Activated CD4-positive, alpha-beta T cell treated with anti-CD3 and anti-CD28 coated beads for 36 hours (primary cell): ENCODE results near the gene PPM1D. TPM values are rescaled to one million over a fixed set of nuclear protein-coding genes. Genes with fewer than 3 reads are reported as not detected.
"Not testable (repeated sequence)": the region's sequence is repeated elsewhere in the genome, so short reads cannot be mapped to it uniquely, and the experiment has no call there.

Experiments
- ATAC-seq: fragments of 200-7000 bp; cut with Tn5 transposase; one replicate; pipeline ENCODE4 v1.10.0; 2021; ENCODE audit warnings: mild to moderate bottlenecking, moderate library complexity
- CTCF ChIA-PET: fragments of 350-600 bp; sonication (Branson Sonifier 250); formaldehyde crosslinking; loops from one replicate; lab custom pipeline; 2021; ENCODE audit warnings: antibody characterized with exemption; lab: Charles Lee
- POLR2A ChIA-PET: fragments of 350-600 bp; sonication (Branson Sonifier 250); formaldehyde crosslinking; loops from one replicate; lab custom pipeline; 2021; ENCODE audit warnings: antibody characterized with exemption, inconsistent platforms; lab: Charles Lee
- DNase-seq: peaks from one replicate; pipeline ENCODE4 v3.0.0-alpha.2; 2020
- H3K27ac Mint-ChIP-seq: one replicate; pipeline ENCODE4 v1.8.0; 2021; ENCODE audit warnings: mixed read lengths
- H3K27me3 Mint-ChIP-seq: one replicate; pipeline ENCODE4 v1.8.0; 2021; ENCODE audit warnings: mixed read lengths
- H3K36me3 Mint-ChIP-seq: one replicate; pipeline ENCODE4 v1.8.0; 2021; ENCODE audit warnings: low read depth, mixed read lengths
- H3K4me1 Mint-ChIP-seq: one replicate; pipeline ENCODE4 v1.8.0; 2021; ENCODE audit warnings: mixed read lengths
- H3K4me3 Mint-ChIP-seq: one replicate; pipeline ENCODE4 v1.8.0; 2021; ENCODE audit warnings: mild to moderate bottlenecking, moderate library complexity, mixed read lengths
- H3K9me3 Mint-ChIP-seq: one replicate; pipeline ENCODE4 v1.8.0; 2021; ENCODE audit warnings: low read depth, mixed read lengths
- intact Hi-C, 2 experiments: fragments of 100-400 bp; cut with DNase I in 1 of 2; cut with micrococcal nuclease in 1 of 2; formaldehyde crosslinking; loops; one replicate each; pipeline versions ENCODE4 v1.14.2 to v1.15.1; 2022 to 2024; cut with DNase I, micrococcal nuclease
- total RNA-seq, 2 experiments: library from RNA; stranded (reverse); gene quantifications; one replicate each; pipeline ENCODE4 v1.2.3, GENCODE V29; 2021

PPM1D gene
- total RNA-seq, 2 experiments from 2014 or later: 9.3 to 9.7 TPM

DNA sequence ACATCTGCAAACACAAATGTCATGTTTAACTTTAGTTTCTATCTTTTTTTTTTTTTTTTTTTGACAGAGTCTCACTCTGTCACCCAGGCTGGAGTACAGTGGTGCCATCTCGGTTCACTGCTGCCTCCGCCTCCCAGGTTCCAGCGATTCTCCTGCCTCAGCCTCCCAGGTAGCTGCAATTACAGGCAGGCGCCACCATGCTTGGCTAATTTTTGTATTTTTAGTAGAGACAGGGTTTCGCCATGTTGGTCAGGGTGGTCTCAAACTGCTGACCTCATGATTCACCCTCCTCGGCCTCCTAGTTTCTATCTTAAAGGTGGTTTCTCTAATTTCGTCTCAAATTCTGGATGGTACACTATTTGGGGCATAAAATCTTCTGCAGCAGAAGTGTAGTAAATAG is 5.8 kb upstream of the PPM1D start:
- CTCF ChIA-PET: interaction anchor here (0.6 to 1.1 kb wide), 5 partner anchors 11 to 206 kb away, joined by 3 to 6 read pairs (median 4); no protein-coding TSS in a partner anchor
- POLR2A ChIA-PET, H3K9me3 Mint-ChIP-seq, H3K4me3 Mint-ChIP-seq, H3K4me1 Mint-ChIP-seq, DNase-seq, H3K27ac Mint-ChIP-seq, H3K36me3 Mint-ChIP-seq, H3K27me3 Mint-ChIP-seq, ATAC-seq: not testable (repeated sequence)
- intact Hi-C loops: loop anchor here in 1 of 2 experiments (10.0 kb wide), 1 partner anchor 1259 kb away; the partner anchor contains the start of gene YPEL2

DNA sequence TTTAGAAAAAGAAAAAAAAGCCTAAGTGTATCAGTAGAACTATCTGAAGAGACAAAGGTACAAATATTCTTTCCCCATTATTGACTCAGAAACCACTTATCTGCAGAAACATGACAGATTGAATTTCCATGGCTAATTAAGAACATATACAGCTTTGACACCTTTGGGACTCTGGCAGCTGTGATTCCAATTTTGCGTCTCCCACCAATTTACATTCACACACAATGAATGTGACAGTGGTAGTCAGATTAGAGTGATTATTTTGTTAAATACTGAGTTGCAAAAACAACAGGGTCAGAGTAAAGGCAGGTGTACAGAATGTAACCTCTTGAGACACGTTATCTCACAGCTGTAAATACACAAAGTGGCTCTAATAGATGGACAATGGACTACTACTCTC is 5.3 kb upstream of the PPM1D start:
- ATAC-seq (no peak), DNase-seq (no peak)
- ChIA-PET CTCF (interaction anchor here (0.6 to 1.5 kb wide), 7 partner anchors 9 to 207 kb away, joined by 3 to 6 read pairs (median 4); no protein-coding TSS in a partner anchor), POLR2A (interaction anchor here (0.6 kb wide), 1 partner anchor 12 kb away, joined by 5 read pairs; no protein-coding TSS in a partner anchor)
- no peak overlapping the region for H3K27ac Mint-ChIP-seq
- no peaks in the 10 kb centered on the region for H3K9me3 Mint-ChIP-seq
- intact Hi-C loops: loop anchor here in 1 of 2 experiments (10.0 kb wide), 1 partner anchor 1260 kb away; the partner anchor contains the start of gene YPEL2
- H3K4me1 Mint-ChIP-seq: peaks cover 11% of the 10 kb centered on the region
- H3K36me3 Mint-ChIP-seq: no peaks in the 10 kb centered on the region
- no peak overlapping the region for H3K4me3 Mint-ChIP-seq
- H3K27me3 Mint-ChIP-seq: no peaks in the 10 kb centered on the region

DNA sequence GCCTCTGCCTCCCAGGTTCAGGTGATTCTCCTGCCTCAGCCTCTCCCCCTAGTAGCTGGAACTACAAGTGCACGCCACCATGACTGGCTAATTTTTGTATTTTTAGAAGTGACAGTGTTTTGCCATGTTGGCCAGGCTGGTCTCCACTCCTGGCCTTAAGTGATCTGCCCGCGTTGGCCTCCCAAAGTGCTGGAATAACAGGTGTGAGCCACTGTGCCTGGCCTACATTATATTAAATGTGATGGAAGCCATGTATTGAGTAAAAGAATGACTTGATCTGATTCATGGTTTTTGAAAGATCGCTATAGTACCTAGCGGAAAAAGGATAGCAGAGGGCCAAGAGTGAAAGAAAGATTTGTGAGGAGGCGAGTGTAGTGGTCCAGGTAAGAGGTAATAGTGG is 2.7 kb upstream of the PPM1D start:
- Mint-ChIP-seq H3K9me3 (no peaks in the 10 kb centered on the region), H3K4me1 (peaks cover 13% of the 10 kb centered on the region), H3K27ac (no peak overlapping the region), H3K4me3 (no peak overlapping the region), H3K27me3 (no peaks in the 10 kb centered on the region), H3K36me3 (peaks cover 2% of the 10 kb centered on the region)
- DNase-seq: no peak
- intact Hi-C loops: loop anchor here in 1 of 2 experiments (10.0 kb wide), 1 partner anchor 1262 kb away; the partner anchor contains the start of gene YPEL2
- POLR2A ChIA-PET: interaction anchor here (0.5 kb wide), 1 partner anchor 9 kb away, joined by 5 read pairs; no protein-coding TSS in a partner anchor
- no peak for ATAC-seq
- CTCF ChIA-PET: interaction anchor here (0.6 to 2.1 kb wide), 2 partner anchors 10 to 1825 kb away, joined by 3 to 8 read pairs; no protein-coding TSS in a partner anchor

DNA sequence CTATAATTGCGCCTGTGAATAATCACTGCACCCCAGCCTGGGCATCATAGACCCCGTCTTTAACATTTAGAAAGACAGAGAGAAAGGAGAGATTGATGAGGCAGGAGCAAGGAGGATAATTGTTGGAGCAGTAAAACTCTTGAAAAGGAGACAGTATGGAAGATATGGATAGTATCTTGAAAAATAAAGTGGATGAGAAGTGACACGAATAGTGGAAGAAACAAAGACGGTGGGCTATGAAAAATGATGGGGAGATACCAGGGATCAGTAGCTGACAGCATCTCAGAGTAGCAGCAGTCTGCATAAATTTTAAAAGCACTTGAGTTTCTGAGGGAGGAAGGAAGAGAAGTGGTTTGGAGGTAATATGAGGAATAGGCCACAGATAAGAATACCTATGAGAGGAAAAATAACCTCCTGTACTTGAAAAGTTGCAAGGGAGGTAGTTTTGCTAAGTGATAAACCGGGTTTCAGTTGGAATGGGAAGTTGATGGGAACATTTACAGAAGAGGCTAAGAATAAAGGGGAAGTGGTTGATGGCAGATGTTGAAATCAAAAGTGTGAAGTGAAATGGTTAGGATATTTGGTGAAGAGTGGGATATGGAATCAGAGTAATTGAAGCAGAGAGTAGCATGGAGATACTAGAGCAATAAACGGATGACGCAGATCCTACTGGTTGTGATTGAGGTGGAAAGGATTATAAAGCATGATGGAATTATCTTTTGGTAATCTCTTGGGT is 1.8 kb upstream of the PPM1D start:
- POLR2A ChIA-PET: no interaction called here
- peak overlapping the region; percentile 10 for H3K4me3 Mint-ChIP-seq
- peaks cover 2% of the 10 kb centered on the region for H3K36me3 Mint-ChIP-seq
- H3K4me1 Mint-ChIP-seq: peaks cover 17% of the 10 kb centered on the region
- ATAC-seq (no peak), DNase-seq (no peak)
- no peaks in the 10 kb centered on the region for H3K9me3 Mint-ChIP-seq
- no peaks in the 10 kb centered on the region for H3K27me3 Mint-ChIP-seq
- CTCF ChIA-PET: interaction anchor here (1.0 to 2.1 kb wide), 3 partner anchors 11 to 163 kb away, joined by 4 to 8 read pairs (median 6); no protein-coding TSS in a partner anchor
- H3K27ac Mint-ChIP-seq: peak overlapping the region; percentile 2
- intact Hi-C loops: loop anchor here in 1 of 2 experiments (10.0 kb wide), 1 partner anchor 1263 kb away; the partner anchor contains the start of gene YPEL2

DNA sequence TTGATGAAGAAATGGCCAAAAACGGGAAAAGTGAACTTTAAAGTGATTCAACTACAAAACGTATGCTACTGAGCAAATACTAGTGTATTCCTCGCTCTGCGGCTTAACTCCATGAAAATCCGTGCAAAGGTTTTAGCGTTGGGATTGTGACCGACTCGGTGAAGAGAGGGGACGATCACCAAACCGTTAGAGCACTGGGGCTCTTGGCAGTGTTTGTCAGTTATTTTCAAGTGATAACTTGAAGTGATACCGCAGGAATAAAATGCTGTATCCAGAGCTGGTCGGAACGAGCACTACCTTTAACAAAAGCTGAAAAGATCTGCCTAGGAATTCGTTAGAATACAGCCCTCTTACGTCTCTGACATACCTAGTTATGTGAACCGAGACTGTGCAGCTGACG is 773 bp upstream of the PPM1D start:
- Mint-ChIP-seq H3K9me3 (no peaks in the 10 kb centered on the region), H3K27ac (peak overlapping the region; percentile 97), H3K4me1 (peaks cover 26% of the 10 kb centered on the region), H3K4me3 (peak overlapping the region; percentile 95), H3K36me3 (peaks cover 2% of the 10 kb centered on the region), H3K27me3 (no peaks in the 10 kb centered on the region)
- peak; percentile 13 for ATAC-seq
- ChIA-PET POLR2A (interaction anchor here (0.6 to 1.6 kb wide), 6 partner anchors 8 to 1264 kb away, joined by 3 to 8 read pairs (median 4); partner anchors contain the start of genes APPBP2, BCAS3 and BRIP1), CTCF (interaction anchor here (0.6 to 1.7 kb wide), 8 partner anchors 8 to 1432 kb away, joined by 3 to 6 read pairs (median 4); partner anchors contain the start of gene BCAS3)
- intact Hi-C loops: loop anchor here in 1 of 2 experiments (1.0 to 10.0 kb wide), 2 partner anchors 73 to 1264 kb away; partner anchors contain the start of genes APPBP2 and YPEL2
- no peak for DNase-seq

DNA sequence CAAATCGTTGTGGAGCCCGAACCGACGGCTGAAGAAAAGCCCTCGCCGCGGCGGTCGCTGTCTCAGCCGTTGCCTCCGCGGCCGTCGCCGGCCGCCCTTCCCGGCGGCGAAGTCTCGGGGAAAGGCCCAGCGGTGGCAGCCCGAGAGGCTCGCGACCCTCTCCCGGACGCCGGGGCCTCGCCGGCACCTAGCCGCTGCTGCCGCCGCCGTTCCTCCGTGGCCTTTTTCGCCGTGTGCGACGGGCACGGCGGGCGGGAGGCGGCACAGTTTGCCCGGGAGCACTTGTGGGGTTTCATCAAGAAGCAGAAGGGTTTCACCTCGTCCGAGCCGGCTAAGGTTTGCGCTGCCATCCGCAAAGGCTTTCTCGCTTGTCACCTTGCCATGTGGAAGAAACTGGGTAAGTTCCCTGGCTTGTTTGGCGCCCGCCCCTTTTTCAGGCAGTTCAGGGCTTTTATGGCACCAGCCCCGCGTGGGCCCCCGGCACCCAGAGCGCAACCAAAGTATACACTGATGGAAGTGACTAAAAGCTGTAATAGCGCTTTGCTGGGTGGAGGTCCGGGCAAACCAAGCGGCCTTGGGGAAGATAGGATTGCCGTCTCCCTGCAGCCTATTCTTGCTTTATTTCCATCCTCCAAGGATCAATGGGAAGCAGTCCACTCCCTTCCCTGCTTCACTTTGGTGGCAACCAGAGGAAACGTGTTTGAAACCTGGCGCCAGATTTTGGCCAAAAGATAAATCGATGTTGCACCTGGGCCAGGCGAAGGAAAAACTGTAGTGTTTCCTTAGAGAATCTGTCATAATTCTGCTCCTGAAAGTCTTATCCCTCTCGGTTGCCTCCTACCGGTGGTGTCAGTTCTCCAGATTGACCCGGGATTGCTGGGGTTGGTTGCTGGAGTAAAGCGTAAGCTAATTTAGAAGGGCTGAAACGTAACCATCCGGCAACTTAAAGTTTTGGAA is 775 bp downstream of the PPM1D start:
- CTCF ChIA-PET: interaction anchor here (0.6 to 1.8 kb wide), 11 partner anchors 10 to 1938 kb away, joined by 3 to 8 read pairs (median 4); partner anchors contain the start of gene BCAS3
- Mint-ChIP-seq H3K9me3 (no peaks in the 10 kb centered on the region), H3K36me3 (peaks cover 2% of the 10 kb centered on the region), H3K27ac (peak overlapping the region; percentile 97), H3K4me1 (peaks cover 34% of the 10 kb centered on the region), H3K4me3 (peak overlapping the region; percentile 95), H3K27me3 (no peaks in the 10 kb centered on the region)
- peak; percentile 81 for DNase-seq
- intact Hi-C loops: loop anchor here (1.0 to 5.0 kb wide), 11 partner anchors 38 to 894 kb away; partner anchors contain the start of genes BCAS3 (in 2 of the 2), USP32 (in 2 of the 2), APPBP2 (in 1 of the 2) and HEATR6 (in 1 of the 2)
- POLR2A ChIA-PET: interaction anchor here (0.6 to 1.6 kb wide), 3 partner anchors 10 to 77 kb away, joined by 3 to 8 read pairs (median 3); partner anchors contain the start of gene BCAS3
- peak; percentile 23 for ATAC-seq

DNA sequence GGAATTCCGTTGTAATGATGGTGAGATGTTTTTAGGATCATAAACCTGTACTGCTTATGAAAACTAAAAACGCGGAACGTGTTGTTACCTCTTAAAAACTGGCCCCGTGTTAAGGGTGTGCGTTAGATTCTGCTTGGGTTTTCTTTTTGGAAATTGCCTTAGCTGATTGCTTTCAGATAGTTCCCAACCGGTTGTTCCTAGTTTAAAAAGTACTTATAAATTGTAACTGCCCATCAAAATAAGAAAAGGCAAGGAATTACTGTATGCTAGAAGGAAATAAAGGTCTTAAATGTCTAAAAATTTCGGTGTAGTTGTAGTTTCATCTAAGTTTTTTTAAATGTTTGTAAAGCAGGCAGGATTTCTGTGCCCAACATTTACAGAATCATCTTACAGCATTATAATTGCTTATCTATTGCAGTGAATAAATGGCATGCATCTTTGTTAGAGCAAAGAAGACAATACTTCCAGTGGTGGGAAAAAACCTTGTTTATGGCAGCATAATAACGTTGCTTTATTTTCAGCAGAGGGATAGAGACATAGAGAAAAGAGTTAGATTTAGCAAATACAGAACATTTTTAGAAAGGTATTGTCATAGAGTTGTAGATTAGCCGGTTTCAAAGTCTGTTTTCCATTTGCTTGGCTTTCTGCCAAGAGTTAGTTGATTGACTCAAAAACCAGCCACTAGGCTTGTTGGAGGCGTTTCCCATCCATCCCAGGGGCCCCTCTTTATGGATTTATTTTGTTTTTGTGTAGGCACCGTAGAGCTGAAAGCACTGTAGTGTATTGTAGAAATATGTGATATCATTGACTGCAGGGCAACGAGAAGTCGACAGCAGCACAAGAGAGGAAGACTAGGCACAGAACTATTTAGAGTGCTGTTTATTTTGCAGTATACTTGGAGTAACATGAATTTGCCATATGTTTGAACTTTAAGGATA is 1.7 kb downstream of the PPM1D start:
- ChIA-PET POLR2A (interaction anchor here (0.6 to 0.7 kb wide), 2 partner anchors 76 to 984 kb away, joined by 3 read pairs; partner anchors contain the start of gene BCAS3), CTCF (interaction anchor here (0.6 to 1.8 kb wide), 11 partner anchors 11 to 1939 kb away, joined by 3 to 8 read pairs (median 3); no protein-coding TSS in a partner anchor)
- no peaks in the 10 kb centered on the region for H3K27me3 Mint-ChIP-seq
- peaks cover 40% of the 10 kb centered on the region for H3K4me1 Mint-ChIP-seq
- intact Hi-C loops: loop anchor here (1.0 to 5.0 kb wide), 7 partner anchors 37 to 895 kb away; partner anchors contain the start of genes APPBP2 (in 1 of the 2), PTRH2 (in 1 of the 2), RPS6KB1 (in 1 of the 2) and TUBD1 (in 1 of the 2)
- peaks cover 4% of the 10 kb centered on the region for H3K36me3 Mint-ChIP-seq
- peak; percentile 55 for DNase-seq
- no peaks in the 10 kb centered on the region for H3K9me3 Mint-ChIP-seq
- ATAC-seq: no peak
- peak overlapping the region; percentile 79 for H3K27ac Mint-ChIP-seq
- peak overlapping the region; percentile 95 for H3K4me3 Mint-ChIP-seq

DNA sequence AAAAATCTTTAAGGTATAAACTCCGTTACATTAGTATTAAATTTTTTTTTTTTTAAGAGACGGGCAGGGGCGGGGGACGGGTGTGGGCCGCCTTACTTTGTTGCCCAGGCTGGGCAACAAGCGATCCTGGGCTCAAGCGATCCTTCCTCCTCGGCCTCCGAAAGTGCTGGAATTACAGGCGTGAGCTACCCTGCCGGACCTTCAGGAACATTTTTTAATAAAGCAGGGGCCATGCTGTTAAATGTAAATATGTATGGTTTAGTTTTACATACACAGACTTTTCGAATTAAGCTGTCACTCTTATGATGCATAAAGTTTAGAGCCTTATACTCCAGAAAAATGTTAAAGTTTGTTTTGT is 2.4 kb downstream of the PPM1D start:
- H3K27me3 Mint-ChIP-seq: no peaks in the 10 kb centered on the region
- ATAC-seq (no peak), DNase-seq (no peak)
- POLR2A ChIA-PET: interaction anchor here (0.7 kb wide), 1 partner anchor 985 kb away, joined by 3 read pairs; no protein-coding TSS in a partner anchor
- peaks cover 4% of the 10 kb centered on the region for H3K36me3 Mint-ChIP-seq
- intact Hi-C loops: loop anchor here in 1 of 2 experiments (1.0 to 5.0 kb wide), 3 partner anchors 36 to 810 kb away; partner anchors contain the start of genes RPS6KB1 and TUBD1
- peaks cover 40% of the 10 kb centered on the region for H3K4me1 Mint-ChIP-seq
- no peaks in the 10 kb centered on the region for H3K9me3 Mint-ChIP-seq
- CTCF ChIA-PET: interaction anchor here (0.7 to 1.8 kb wide), 4 partner anchors 10 to 361 kb away, joined by 3 to 8 read pairs (median 3); no protein-coding TSS in a partner anchor
- no peak overlapping the region for H3K27ac Mint-ChIP-seq
- H3K4me3 Mint-ChIP-seq: peak overlapping the region; percentile 95

DNA sequence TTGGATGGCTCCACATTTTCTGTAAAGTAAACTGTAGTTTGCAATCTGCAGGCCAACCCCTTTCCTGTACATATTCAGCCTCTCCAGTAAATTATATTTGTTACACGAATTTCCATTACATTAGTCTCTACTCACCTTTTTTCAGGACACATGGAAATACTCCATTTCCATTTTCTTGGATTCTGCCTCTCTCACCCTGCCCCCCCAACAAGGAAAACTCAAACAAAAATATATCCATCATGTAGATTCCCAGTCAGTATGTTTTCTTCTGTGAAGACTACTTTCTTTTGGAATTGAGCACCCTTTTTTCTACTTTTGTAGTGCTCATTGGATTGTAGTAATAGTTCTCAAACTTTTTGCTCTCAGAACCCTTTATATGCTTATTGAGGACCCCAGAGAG is 2.9 kb downstream of the PPM1D start:
- Mint-ChIP-seq H3K4me3 (peak overlapping the region; percentile 95), H3K27me3 (no peaks in the 10 kb centered on the region), H3K9me3 (no peaks in the 10 kb centered on the region), H3K36me3 (peaks cover 4% of the 10 kb centered on the region), H3K27ac (no peak overlapping the region), H3K4me1 (peaks cover 42% of the 10 kb centered on the region)
- DNase-seq (no peak), ATAC-seq (no peak)
- intact Hi-C loops: loop anchor here in 1 of 2 experiments (1.0 to 5.0 kb wide), 3 partner anchors 35 to 809 kb away; partner anchors contain the start of genes RPS6KB1 and TUBD1
- CTCF ChIA-PET: interaction anchor here (0.6 to 1.6 kb wide), 3 partner anchors 33 to 77 kb away, joined by 3 to 4 read pairs (median 3); partner anchors contain the start of gene APPBP2
- POLR2A ChIA-PET: no interaction called here
